HK-2 (cell line): ENCODE data around the gene NDUFB2.
A peak's percentile ranks its signal among the peaks of the same experiment; 100 is the strongest.
"Not testable (repeated sequence)": the region's sequence is repeated elsewhere in the genome, so short reads cannot be mapped to it uniquely, and the experiment has no call there.

ENCODE experiments used
- DNase-seq: peaks from one replicate; pipeline ENCODE4 v3.0.0-alpha.2; 2018; ENCODE audit not compliant: unreplicated experiment

The NDUFB2 gene

GRCh38 chr7:140696680-140697446 lies at the start of gene NDUFB2:
TSS of gene NDUFB2 (plus strand) at chr7:140696708. CDS start at chr7:140696745, 37 bp downstream.
- DNase-seq, result peak; percentile 95

- DNase-seq, result no peak
Observed at GRCh38 chr7:140646931-140647647, 49.4 kb upstream of the NDUFB2 start.

GRCh38 chr7:140649556-140650205 lies 46.8 kb upstream of the NDUFB2 start:
- no peak for DNase-seq

GRCh38 chr7:140650367-140650766 lies 46.1 kb upstream of the NDUFB2 start:
- no peak for DNase-seq

GRCh38 chr7:140653319-140654108 lies 43.0 kb upstream of the NDUFB2 start:
- peak; percentile 63 for DNase-seq

- DNase-seq, result no peak
Observed at GRCh38 chr7:140654109-140654387, 42.5 kb upstream of the NDUFB2 start.

GRCh38 chr7:140654661-140655060 lies 41.8 kb upstream of the NDUFB2 start:
- DNase-seq, result no peak

GRCh38 chr7:140655511-140656408 lies 40.7 kb upstream of the NDUFB2 start:
- DNase-seq, result no peak

- DNase-seq, result no peak
Observed at GRCh38 chr7:140656548-140657515, 39.7 kb upstream of the NDUFB2 start.

GRCh38 chr7:140657891-140658290 lies 38.6 kb upstream of the NDUFB2 start:
- DNase-seq, result no peak

GRCh38 chr7:140659856-140660255 lies 36.7 kb upstream of the NDUFB2 start:
- no peak for DNase-seq

- no peak for DNase-seq
Observed at GRCh38 chr7:140661124-140661523, 35.4 kb upstream of the NDUFB2 start.

GRCh38 chr7:140662938-140663337 lies 33.6 kb upstream of the NDUFB2 start:
- DNase-seq, result not testable (repeated sequence)

- no peak for DNase-seq
Observed at GRCh38 chr7:140667476-140667875, 29.0 kb upstream of the NDUFB2 start.

- no peak for DNase-seq
Observed at GRCh38 chr7:140668641-140669040, 27.9 kb upstream of the NDUFB2 start.

GRCh38 chr7:140669352-140669751 lies 27.2 kb upstream of the NDUFB2 start:
- DNase-seq, result no peak

- not testable (repeated sequence) for DNase-seq
Observed at GRCh38 chr7:140669862-140670261, 26.6 kb upstream of the NDUFB2 start.

- no peak for DNase-seq
Observed at GRCh38 chr7:140670343-140670935, 26.1 kb upstream of the NDUFB2 start.

GRCh38 chr7:140671966-140672365 lies 24.5 kb upstream of the NDUFB2 start:
- no peak for DNase-seq
